ENCODE measurements around the gene ADAMTS19. TPM values are rescaled to one million over a fixed set of nuclear protein-coding genes. Genes with fewer than 3 reads are reported as not detected.

ADAMTS19 gene
- total and polyA plus RNA-seq, 2 of the 8 experiments (the other 6 are each of a cell fraction or from before 2014, with no cell fraction given), result 17.3 to 28.8 TPM

DNA sequence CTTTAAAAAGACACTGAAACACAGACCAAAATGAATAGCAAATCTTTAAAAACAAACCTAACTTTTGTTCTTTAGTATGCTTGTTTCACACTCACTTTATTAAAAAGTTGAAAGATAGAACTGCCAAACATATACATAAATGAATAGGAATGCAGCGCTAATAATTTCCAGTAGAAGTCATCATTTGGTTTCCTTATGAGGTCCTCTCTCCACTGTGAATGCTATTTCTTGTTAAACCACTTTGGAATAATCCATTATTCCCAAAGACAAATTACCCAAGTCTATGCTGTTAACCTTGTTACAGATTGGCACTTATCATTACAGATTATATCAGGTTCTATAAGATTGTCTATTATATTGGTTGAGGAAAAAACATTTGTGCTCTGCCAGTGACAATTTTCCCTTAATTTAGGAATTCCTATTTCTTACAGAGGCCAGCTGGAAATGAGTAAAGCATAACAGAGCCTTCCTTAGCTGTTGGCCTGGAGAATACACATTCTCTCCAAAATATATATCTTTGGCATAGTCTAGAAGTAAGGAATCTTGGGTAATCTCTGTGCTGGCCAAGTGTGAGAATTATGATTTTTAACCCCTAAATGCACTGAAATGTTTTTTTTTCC lies 258.5 kb downstream of the ADAMTS19 start:
- H3K14ac ChIP-seq (ENCODE audit: insufficient read length), result no peak overlapping the region
- no peak overlapping the region for H4K5ac ChIP-seq (ENCODE audit: insufficient read length, low read depth, low read length)
- H2BK120ac ChIP-seq (replicated peaks; ENCODE audit: low read depth, low read length), result no peak overlapping the region
- no peak overlapping the region for H2BK12ac ChIP-seq (ENCODE audit: low read depth, low read length)
- no peaks in the 10 kb centered on the region for H4K20me1 ChIP-seq (replicated peaks in 1 of 2; ENCODE audit: control insufficient read depth in 1 of 2, insufficient read depth in 2 of 2, low read length in 2 of 2)
- H3K36me3 ChIP-seq (ENCODE audit: control insufficient read depth in 2 of 4, insufficient read depth in 4 of 4, low read length in 3 of 4), result peaks cover 0 to 5% (median 2%) of the 10 kb centered on the region in 4 experiments; a peak in 2 of 8 replicates
- ChIA-PET CTCF (ENCODE audit: partially characterized antibody) (interaction anchor here (2.1 kb wide), 1 partner anchor 55 kb away, joined by 6 read pairs; no protein-coding TSS in a partner anchor), POLR2A (ENCODE audit: partially characterized antibody) (no interaction called here)
- H4K91ac ChIP-seq (replicated peaks; ENCODE audit: insufficient read length, low read length), result no peak overlapping the region
- no peaks in the 10 kb centered on the region for H3K79me2 ChIP-seq (ENCODE audit: control insufficient read depth in 1 of 2, insufficient read depth in 2 of 2, low read length in 2 of 2)
- no peak overlapping the region for H3K27ac ChIP-seq (ENCODE audit: low read depth, low read length)
- no peak overlapping the region for H3K9ac ChIP-seq (replicated peaks in 1 of 4; ENCODE audit: extremely low read depth in 1 of 4, low read depth in 3 of 4, low read length in 3 of 4)
- no peaks in the 10 kb centered on the region for H3K27me3 ChIP-seq (replicated peaks in 1 of 4; ENCODE audit: control insufficient read depth in 3 of 4, extremely low read depth in 1 of 4, insufficient read depth in 3 of 4, low read length in 3 of 4)
- no peak overlapping the region for H3K4me3 ChIP-seq (ENCODE audit: extremely low read depth in 1 of 4, insufficient read depth in 2 of 4, low read depth in 3 of 4, low read length in 4 of 4)
- no peaks in the 10 kb centered on the region; a peak in 1 of 4 replicates for H3K9me3 ChIP-seq (ENCODE audit: insufficient read depth in 2 of 2, low read depth in 1 of 2, low read length in 1 of 2)
- no peak overlapping the region for H3K18ac ChIP-seq (ENCODE audit: extremely low read depth, low read length)
- no peak overlapping the region for H2AK5ac ChIP-seq (ENCODE audit: low read depth, low read length)
- H2BK15ac ChIP-seq (ENCODE audit: low read length), result no peak overlapping the region
- DNase-seq (ENCODE audit: low read depth in 1 of 2, low spot score in 2 of 2) (no peak), FAIRE-seq (no peak)
- H3K79me1 ChIP-seq (ENCODE audit: low read depth, low read length), result no peaks in the 10 kb centered on the region
- no peak overlapping the region for H4K8ac ChIP-seq (ENCODE audit: extremely low read depth, insufficient read depth, low read length)
- H3K4me2 ChIP-seq (ENCODE audit: insufficient read depth in 1 of 2, low read depth in 2 of 2, low read length in 2 of 2), result no peak overlapping the region
- no peak overlapping the region for H2AFZ ChIP-seq (ENCODE audit: low read length)
- H2BK5ac ChIP-seq (ENCODE audit: low read depth, low read length), result no peak overlapping the region
- H3K56ac ChIP-seq (replicated peaks; ENCODE audit: insufficient read length, low read depth, low read length), result no peak overlapping the region
- H3K4me1 ChIP-seq (replicated peaks in 1 of 4; ENCODE audit: control insufficient read depth in 3 of 4, insufficient read depth in 4 of 4, low read length in 3 of 4), result peaks cover 0 to 10% (median 3%) of the 10 kb centered on the region in 4 experiments; a peak in 4 of 7 replicates
- H3K4ac ChIP-seq (replicated peaks; ENCODE audit: insufficient read length, low read depth, low read length), result no peak overlapping the region
- no peak overlapping the region for H2BK20ac ChIP-seq (ENCODE audit: low read length)
- no peak overlapping the region for H3K23ac ChIP-seq (ENCODE audit: insufficient read length)
- WGBS, 2 experiments (ENCODE audit: extremely low coverage in 1 of 2, insufficient coverage in 1 of 2, insufficient read length in 1 of 2, insufficient replicate concordance in 2 of 2, low coverage in 1 of 2, low lambda C conversion rate in 2 of 2, missing lambda C conversion rate in 1 of 2), result 100% methylated on average over 1 of the region's 1 CpG; no CpG with 5 or more reads in 1 of the 2 experiments
- TF ChIP-seq KDM4A (IDR thresholded peaks at IDR 0.05; ENCODE audit: low read depth, low read length, severe bottlenecking) (no peak), SIRT6 (IDR thresholded peaks at IDR 0.05; ENCODE audit: low read length) (no peak), EP300 (IDR thresholded peaks at IDR 0.05; ENCODE audit: borderline replicate concordance in 1 of 2, low read depth in 2 of 2, low read length in 2 of 2) (no peak), ASH2L (IDR thresholded peaks at IDR 0.05; ENCODE audit: low read length) (no peak)
- TF ChIP-seq, protein P1, sequence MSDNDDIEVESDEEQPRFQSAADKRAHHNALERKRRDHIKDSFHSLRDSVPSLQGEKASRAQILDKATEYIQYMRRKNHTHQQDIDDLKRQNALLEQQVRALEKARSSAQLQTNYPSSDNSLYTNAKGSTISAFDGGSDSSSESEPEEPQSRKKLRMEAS (IDR thresholded peaks at IDR 0.05), result no peak
- H3K23me2 ChIP-seq (ENCODE audit: low read depth, low read length), result no peaks in the 10 kb centered on the region
